Neural progenitor cell (in vitro differentiated cells): ENCODE results near the gene BDH2.

ENCODE experiments used
- CTCF ChIP-seq: fragments of 200-600 bp; sonication (generic); IDR thresholded peaks from 2 replicates; pipeline ENCODE4 v1.5.1; 2017; ENCODE audit warnings: antibody characterized with exemption, mild to moderate bottlenecking
- EZH2 ChIP-seq: fragments of 200-600 bp; sonication (generic); IDR thresholded peaks from 2 replicates; pipeline ENCODE4 v1.6.1; 2017; ENCODE audit warnings: antibody characterized with exemption, mild to moderate bottlenecking, moderate library complexity
- EZH2phosphoT487 ChIP-seq: fragments of 200-600 bp; sonication (generic); IDR thresholded peaks from 2 replicates; pipeline ENCODE4 v1.6.1; 2017; ENCODE audit warnings: antibody characterized with exemption

- TF ChIP-seq CTCF (no peak), EZH2 (no peak), EZH2phosphoT487 (no peak)
Observed at GRCh38 chr4:103086551-103086950, 13.1 kb downstream of the BDH2 start.
